GF-D8 (cell line): Measurements from ENCODE around the gene NCEH1.
"Not testable (repeated sequence)": the region's sequence is repeated elsewhere in the genome, so short reads cannot be mapped to it uniquely, and the experiment has no call there.

Experiments
- DNase-seq: peaks from one replicate; lab custom pipeline; 2025; lab: John Stamatoyannopoulos, UW

The NCEH1 gene, protein sequence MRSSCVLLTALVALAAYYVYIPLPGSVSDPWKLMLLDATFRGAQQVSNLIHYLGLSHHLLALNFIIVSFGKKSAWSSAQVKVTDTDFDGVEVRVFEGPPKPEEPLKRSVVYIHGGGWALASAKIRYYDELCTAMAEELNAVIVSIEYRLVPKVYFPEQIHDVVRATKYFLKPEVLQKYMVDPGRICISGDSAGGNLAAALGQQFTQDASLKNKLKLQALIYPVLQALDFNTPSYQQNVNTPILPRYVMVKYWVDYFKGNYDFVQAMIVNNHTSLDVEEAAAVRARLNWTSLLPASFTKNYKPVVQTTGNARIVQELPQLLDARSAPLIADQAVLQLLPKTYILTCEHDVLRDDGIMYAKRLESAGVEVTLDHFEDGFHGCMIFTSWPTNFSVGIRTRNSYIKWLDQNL

DNA sequence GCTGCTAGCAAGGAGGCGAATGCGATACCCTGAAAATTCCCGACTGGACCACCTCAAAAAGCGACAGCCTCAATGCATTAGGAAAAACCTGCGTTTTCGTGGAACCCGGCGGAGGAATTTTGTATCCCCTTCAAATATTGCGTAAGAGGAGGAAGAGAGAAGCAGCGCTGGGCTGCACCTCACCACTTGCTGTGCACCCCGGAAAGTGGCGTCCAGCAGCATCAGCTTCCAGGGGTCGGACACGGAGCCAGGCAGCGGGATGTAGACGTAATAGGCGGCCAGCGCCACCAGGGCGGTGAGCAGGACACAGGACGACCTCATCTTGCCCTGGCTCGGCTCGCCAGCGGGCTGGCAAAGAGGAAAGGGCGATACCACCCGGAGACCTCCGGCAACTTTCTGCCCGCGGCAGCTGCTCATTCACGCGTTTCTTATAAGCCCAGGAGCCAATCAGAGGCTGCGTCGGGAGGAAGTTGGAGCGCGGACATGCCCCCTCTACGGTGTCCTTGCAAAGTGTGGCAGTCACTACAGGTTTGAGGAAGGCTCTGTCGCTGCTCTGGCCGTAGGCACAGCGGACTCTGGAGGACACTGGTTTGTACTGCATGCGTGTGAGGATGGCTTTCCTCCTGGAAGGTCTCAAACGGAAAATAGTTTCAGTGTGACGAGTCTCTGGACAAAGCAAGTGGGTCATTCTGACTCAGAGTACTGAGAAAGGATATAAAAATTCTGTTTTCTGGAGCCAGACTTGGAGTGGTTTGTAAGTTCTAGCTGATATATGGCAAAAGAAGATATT, at the start of gene NCEH1:
Gene NCEH1 (minus strand): TSS at position 404 of the 790 bp plus-strand sequence. CDS start 83 bp downstream, at position 321.
- peak; percentile 98 for DNase-seq

DNA sequence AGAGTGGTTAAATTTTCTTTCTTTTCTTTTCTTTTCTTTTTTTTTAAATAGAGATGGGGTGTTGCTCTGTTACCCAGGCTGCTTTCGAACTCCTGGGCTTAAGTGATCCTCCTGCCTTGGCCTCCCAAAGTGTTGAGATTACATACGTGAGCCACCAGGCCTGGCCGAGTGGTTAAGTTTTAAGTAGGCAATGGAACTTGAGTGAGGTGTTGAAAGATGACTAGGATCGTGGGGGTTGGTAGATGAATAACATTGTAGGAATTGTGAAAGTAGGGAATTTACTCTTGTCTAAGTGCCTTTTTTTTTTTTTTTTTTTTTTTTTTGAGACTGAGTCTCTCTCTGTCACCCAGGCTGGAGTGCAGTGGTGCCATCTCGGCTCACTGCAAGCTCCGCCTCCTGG, 49.5 kb upstream of the NCEH1 start:
- DNase-seq: not testable (repeated sequence)

DNA sequence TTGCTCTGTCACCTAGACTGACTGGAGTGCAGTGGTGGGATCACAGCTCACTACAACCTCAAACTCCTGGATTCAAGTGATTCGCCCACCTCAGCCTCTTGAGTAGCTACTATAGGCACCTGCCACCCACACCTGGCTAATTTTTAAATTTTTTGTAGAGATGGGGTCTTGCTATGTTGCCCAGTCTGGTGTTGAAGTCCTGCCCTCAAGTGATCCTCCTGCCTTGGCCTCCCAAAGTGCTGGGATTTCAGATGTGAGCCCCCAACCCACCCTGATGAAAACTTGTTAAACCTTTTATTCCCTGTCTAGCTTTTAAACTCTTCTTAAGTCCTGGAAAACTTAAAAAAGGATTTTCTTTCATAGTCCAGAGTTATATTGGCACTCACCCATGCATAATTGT, 42.3 kb upstream of the NCEH1 start:
- no peak for DNase-seq

DNA sequence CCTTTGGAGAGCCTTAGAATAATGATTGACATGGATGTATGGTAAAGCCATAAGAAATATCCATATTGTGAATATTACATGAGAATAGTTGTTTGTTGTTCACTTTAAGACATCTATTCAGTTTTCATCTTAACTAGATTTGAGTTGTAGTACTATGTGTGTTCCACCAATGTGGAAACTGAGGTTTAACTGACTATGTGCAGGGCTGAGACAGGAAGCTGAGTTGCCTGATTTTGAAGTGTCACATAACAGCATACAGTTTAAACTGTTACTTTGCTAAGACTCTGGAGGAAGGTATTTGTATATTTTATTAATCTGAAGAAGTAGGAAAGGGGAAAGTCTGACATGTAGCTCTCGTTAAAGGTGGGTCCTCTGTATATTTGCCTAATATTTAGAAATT, 41.8 kb upstream of the NCEH1 start:
- DNase-seq: no peak

DNA sequence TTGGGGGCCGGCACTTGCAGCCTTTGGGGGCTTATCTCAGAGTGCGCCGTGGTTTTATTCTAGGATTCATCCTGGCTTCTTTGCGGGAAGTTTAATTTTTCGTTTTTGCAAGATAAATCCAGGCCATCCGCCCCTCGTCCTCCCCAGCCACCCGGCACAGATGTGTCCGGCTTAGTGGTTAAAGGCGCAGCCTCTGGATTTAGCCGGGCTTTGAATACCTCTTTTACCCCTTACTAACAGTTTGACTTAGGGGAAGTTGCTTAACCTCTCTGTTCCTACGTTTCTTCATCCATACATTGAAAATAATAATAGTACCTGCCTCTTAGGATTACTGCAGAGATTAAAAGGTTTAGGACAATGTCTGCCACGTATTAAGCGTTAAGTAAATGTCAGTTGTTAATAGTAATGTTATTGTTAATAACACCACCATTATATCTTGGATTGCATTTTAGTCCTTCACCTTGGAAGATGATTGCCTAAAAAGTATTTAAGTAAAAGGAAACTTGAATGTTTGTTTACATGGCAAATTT, 40.4 kb upstream of the NCEH1 start:
- peak; percentile 64 for DNase-seq

DNA sequence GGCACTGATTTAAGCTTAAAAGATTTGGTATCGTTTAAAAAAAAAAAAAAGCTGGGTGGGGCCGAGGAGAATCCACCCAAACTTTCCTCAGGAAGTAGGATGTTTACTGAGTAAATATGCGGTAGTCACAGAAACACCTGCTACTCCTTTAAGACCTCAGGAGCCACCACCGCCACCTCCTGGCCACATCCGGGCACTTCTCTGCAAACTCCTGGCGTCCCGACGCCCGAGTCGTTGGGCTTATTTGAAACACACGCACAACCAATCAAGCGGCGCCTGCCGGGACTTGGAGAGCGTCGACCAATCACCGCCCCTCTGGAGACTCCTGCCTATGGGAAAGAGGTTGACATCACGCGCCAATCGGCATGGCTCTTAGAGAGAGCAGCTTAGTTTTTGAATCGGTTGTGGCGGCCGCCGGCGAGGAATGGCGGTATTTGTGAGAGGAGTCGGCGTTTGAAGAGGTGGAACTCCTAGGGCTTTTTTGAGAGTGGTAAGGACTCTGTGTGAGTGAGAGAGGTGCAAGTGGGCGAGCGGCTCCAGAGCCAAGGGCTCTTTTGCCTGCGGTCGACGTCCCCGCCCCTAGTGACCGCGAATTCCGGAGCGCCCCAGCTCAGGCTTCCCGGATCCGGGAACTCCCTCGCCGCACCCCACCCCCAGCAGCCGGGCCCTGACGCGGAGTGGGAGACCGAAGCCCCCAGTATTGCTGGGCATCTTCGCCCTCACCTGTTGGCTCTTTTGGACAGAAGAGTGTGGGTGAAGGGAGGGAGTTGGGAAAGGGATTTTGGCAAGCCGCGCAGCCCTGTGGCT, 39.7 kb upstream of the NCEH1 start, which contains the start of gene ECT2:
Gene ECT2 (plus strand): TSS at position 359 of the 807 bp plus-strand sequence. CDS start 3,805 bp downstream, outside the sequence.
- DNase-seq: peak; percentile 99

DNA sequence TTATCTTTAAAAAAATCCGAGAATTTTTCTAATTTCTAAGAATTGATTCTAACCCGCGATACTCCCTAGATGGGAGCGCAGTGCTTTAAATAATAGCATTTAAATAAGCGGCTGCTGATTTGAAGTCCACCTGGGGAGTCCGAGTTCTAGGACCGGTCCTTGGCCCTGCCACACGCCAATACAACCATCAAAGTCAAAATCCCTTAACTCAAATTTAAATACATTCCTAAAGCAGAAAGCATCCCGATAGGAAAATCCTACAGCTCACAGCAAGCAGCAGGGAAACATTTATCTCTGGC, 39.2 kb upstream of the NCEH1 start:
- DNase-seq: no peak

DNA sequence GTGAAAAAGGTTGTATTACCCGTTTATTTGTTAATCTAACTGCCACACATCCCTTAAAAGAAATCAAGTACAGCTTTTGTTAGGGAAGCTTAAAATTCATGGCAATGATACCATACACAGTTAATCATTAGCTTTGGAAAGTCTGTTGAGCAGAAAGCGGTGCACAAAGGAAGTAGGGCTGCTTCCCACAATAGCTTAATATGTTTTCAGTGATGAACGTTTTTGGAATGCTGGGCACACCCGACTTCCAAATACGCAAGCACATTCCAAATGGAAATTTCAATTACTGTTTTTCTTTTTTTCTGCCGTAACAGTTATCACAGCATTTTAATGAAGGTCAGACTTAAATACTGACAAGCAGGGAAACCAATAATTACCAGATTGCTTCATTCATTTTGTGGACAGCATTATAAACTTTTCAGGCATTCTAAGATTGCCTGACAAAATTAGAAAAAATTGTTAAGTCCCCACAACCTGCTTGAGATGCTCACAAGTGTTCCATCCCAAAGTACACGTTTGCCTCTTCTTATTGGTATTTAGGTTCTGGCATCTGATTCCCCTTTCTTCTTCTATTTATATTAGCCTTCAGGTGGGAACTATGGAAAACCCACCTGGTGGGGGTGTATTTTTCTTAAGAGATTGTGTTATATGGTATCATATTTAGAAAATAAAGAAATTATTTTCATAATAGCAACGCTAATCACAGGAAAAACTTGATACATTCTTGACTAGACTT, 38.5 kb upstream of the NCEH1 start:
- DNase-seq: no peak

DNA sequence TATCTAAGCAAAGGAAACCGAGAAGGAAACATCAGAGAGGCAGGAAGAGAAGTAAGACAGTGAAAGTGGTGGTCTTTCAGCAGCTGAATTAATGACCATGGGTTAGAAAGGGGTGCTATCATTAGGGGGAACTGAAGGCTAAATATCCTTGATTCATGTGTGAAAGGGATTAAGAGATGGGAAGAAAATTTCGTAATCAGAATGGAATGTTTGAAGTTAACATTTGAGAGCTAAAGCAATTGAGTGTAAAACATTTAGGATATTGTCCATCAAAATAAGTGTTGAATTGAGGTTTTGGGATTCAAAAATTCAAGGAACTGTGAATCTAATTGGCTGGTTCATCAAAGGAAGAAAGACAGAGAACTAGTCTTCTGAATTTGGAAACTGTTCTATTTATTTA, 35.6 kb upstream of the NCEH1 start:
- DNase-seq: no peak

DNA sequence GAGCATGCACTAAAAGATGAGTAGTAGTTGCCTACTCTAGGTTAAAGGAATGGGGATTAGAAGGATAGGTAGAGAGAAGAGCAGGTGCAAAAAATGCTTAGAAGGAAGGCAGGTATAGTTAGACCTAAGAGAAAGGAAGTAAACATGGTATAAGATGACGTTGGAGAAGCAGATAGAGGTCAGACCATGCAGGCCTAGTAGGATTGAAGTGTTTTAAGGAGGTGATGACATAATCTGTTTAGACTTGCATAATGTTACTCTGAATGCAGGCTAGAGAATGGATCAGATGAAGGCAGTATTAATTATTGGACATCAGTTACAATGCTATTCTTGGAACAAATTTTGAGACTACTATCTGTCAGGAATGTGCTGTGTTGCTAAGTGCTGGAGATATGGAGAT, 28.6 kb upstream of the NCEH1 start:
- DNase-seq: no peak

DNA sequence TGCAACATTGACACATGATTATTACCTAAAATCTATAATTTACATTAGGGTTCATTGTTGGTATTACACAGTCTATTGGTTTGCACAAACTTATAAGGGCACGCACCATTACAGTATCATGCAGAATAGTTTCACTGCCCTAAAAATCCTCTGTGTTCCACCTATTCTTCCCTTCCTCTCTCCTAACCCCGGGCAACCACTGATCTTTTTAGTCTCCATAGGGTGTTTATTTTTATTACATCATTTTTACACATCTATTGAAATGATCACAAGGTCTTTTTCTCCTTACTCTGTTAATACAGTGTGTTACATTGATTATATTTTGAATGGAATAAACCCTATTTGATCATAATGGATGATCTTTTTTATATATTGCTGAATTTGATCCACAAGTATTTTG, 24.1 kb upstream of the NCEH1 start:
- DNase-seq: no peak

DNA sequence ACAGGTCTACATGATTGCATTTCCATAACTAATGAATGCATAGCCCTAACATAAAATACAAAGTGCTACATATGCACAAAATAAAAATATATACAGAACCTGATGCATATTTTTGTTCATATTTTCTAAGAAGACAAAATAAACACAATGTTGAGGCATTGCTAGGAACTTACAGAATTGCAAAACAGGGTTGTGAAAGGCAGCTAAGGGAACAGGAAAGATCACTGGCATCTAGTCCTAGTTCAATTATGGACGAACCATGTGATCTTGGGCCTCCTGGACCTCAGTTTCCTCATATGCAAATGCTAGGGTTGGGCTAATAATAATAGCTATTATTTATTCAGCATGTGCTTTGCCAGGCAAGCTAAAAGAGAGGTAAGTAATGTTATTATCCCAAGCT, 15.5 kb upstream of the NCEH1 start:
- no peak for DNase-seq

DNA sequence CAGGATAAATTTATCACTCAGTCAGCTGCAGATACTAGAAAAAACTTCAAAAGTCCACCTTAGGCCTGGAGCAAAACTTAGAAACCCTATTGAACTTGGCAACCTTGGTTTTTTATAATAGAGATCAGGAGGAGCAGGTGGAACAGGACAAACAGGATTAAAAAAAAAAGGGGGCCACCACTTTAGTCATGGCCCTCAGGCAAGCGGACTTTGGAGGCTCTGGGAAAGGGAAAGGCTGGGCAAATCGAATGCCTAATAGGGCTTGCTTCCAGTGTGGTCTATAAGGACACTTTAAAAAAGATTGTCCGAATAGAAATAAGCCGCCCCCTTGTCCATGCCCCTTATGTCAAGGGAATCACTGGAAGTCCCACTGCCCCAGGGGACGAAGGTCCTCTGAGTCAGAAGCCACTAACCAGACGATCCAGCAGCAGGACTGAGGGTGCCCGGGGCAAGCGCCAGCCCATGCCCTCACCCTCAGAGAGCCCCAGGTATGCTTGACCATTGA, 11.7 kb upstream of the NCEH1 start:
- DNase-seq: not testable (repeated sequence)

DNA sequence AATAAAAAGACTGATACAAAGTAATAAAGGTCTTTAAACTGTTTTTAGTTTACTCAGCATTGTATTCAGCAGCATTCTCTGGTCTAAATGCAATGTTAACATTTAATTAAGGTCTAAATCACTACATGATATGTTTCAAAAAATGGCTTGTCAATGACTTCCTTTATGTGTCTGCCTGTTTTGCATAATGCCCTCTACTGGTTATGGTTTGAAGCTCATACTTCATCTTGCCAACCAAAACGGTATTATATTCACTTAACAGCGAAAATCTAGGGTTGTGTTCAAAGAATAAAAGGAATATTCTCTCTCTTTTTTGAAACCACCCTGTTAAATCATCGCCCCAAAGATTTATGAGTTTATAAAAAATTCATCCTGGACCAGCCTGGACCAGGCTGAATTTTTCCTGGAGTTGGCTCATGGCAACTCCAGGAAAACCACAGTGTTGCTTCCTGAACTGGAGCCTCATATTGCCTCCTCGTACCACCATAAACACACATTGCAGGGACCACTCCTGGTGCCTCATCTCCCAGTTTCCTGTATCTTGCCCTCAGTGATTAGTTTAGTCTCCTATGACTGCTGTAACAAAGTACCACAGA, 6.7 kb upstream of the NCEH1 start:
- no peak for DNase-seq

DNA sequence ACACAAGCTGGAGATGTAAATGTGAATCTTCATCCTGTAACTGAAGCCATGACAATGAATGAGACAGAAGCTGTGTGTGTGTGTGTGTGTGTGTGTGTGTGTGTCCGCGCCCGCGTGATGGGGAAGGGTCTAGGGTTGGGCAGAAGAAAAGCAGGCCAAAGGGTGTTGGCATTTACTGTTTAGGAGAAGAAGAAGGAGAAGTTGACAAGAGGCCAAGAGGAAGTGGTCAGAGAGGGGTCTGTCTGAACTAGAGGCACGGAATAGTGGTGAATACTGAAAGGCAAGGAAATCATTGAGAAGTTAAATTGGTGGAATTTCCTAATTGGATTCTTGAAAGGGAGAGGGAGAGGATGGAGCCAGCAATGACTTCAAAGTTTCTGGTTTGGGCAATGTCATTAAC, 5.6 kb upstream of the NCEH1 start:
- peak; percentile 45 for DNase-seq

DNA sequence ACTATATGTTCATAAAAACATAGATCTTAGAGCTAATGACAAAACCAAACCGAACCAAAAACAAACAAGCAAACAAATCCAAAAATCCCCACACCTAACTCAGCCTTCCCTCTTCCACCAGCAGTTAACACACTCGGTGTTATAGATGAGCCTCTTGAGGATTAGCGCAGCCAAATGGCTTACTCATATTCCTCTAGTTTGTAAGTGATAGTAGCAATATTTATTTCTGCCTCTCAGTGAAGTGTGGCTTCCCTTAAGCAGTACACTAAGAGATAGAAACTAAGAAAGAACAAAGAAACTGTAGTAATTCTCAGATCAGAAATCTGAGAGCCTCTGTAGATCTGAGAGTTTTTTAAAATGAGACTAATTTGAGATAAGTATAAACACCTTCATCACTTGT, 2.4 kb upstream of the NCEH1 start:
- DNase-seq: no peak

DNA sequence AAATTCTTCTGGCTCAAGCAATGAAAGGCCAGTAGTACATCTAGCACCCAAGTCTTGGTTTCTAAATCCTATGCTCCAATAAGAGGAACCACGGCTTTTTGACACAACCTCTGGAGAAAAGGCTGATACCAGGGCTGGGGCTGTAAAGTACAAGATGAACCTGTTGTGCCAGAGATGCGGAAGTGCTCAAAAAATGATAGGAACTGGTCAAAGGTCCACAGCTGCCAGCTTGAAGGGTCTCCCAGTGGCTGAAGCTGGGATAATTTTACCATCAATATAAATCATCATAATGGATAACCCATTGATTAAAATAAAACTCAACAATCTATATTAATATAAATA, 558 bp upstream of the NCEH1 start:
- peak; percentile 71 for DNase-seq

DNA sequence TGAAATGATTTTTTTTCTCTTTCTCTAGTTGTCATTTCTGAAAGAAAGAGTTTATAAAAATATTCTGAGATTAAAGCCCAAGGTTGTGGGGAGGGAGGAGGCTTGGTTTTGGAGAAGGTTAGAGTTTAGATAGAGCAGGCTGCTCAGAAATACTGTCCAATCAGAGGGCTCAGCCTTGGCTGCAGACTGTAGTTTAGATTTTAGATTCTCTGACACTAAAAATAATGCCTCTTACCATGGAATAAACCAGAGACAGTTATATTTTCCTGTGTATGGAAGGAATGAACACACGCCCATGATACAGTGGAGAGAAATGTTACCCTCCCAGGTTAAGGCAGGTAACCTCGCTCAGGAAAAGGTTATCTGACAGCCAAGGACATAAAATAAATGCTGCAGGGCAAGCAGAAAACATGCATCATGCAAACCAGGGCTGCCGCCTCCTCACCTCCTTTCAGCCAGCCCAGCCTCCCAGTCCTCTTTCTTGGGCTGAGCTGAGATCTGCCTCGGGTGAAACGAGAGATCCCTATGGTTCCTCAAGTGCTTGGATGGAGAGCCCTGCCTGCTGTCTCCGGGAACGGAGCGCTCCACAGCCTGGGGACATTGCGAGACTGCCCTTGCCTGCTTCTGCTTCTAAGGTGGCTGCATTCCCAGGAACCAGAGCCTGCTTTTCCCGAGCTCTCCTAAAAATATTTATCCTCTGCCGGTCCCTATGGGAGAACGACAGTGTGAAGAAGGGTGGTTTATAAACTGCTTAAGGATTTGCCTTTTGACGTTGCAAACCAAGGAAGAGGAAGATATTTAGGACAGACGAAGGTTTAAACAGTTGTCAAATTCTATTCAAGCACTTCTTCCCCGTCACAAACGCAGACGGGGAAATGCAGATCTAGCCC, 848 bp downstream of the NCEH1 start:
- DNase-seq: no peak

DNA sequence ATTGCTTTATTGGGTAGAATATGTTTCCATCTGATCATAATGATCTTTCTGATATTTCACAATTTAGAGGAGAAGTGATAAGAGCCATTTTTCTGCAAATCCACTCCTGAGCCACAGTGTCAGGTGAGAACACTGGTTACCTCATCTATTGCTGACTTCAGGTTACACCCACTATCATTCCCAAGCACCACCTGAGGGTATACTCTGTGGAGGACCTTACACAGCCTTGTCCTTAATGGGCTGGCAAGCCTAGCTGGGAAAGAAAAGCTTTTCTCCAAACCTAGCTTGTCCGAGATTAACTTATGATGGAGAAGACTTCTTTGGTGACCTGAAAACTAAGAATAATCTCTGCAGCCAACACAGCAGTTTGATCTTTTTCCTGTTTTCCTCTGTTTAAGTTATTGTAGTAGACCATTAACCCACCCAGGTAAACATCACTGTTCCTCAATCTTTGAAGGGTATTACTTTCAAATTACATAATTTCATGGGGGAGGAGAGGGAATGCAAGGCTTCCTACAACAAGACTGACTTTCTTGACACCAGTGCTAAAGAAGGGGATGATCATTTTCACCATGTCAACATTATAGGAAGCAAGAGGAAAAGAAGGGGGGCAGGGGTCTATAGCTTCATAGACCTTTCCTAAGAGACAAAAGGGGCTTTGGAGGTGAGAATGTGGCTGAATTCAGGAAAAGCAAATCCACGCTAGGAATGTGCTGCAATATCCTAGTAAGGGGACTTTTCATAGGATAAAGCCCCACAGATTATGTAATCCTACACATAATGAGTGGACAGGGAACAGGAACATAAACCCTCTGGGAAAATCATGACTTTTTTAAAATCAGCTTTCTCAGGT, 1.7 kb downstream of the NCEH1 start:
- no peak for DNase-seq
